Keratinocyte (primary cell): Measurements from ENCODE around the gene RAP2A.

Source experiments
- EZH2 ChIP-seq: IDR thresholded peaks from one replicate; pipeline ENCODE4 v1.6.1; 2012; ENCODE audit warnings: inconsistent platforms, mild to moderate bottlenecking, low read length, moderate library complexity
- TF ChIP-seq, protein P1 (sequence below), 3 experiments: IDR thresholded peaks in 1 of 3; conservative IDR thresholded peaks in 1 of 3; optimal IDR thresholded peaks in 1 of 3; 2 replicates in 2 of 3; 3 replicates in 1 of 3; pipeline versions ENCODE3 to v1.5.1; 2011; ENCODE audit warnings: low read length in 3 of 3, mild to moderate bottlenecking in 3 of 3, moderate library complexity in 2 of 3, control low read depth in 1 of 3, inconsistent platforms in 1 of 3; ENCODE audit not compliant: insufficient read depth in 2 of 3; ENCODE audit errors: extremely low read depth in 1 of 3

DNA sequence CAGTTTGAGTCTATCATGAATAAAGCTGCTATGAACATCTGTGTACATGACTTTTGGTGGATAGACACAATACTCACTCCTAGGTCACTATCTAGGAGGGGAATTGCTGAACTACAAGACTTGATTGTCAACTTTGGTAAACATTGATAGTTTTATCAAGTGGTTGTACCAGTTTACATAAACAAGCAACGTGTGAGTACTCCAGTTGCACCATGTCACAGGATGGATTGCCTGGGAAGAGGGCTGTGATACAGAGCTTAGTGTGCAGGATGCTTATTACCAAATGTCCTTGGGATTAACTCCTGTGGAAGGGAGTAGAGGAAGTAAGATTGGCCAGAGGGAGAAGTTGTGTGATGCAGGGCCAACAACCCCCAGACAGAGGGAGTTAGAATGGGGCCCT, 37.7 kb downstream of the RAP2A start:
- no peak for TF ChIP-seq EZH2
- TF ChIP-seq, protein P1, sequence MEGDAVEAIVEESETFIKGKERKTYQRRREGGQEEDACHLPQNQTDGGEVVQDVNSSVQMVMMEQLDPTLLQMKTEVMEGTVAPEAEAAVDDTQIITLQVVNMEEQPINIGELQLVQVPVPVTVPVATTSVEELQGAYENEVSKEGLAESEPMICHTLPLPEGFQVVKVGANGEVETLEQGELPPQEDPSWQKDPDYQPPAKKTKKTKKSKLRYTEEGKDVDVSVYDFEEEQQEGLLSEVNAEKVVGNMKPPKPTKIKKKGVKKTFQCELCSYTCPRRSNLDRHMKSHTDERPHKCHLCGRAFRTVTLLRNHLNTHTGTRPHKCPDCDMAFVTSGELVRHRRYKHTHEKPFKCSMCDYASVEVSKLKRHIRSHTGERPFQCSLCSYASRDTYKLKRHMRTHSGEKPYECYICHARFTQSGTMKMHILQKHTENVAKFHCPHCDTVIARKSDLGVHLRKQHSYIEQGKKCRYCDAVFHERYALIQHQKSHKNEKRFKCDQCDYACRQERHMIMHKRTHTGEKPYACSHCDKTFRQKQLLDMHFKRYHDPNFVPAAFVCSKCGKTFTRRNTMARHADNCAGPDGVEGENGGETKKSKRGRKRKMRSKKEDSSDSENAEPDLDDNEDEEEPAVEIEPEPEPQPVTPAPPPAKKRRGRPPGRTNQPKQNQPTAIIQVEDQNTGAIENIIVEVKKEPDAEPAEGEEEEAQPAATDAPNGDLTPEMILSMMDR (optimal IDR thresholded peaks at IDR 0.05 in 1 of 3, IDR thresholded peaks at IDR 0.05 in 1 of 3, conservative IDR thresholded peaks at IDR 0.05 in 1 of 3; ENCODE audit: extremely low read depth in 1 of 3, insufficient read depth in 2 of 3, low read length in 3 of 3), result no peak
